Fibroblast of lung (primary cell): Measurements from ENCODE around the gene CRMP1. TPM values are rescaled to one million over a fixed set of nuclear protein-coding genes. Genes with fewer than 3 reads are reported as not detected.

ENCODE experiments used
- DNase-seq, 2 donors: peaks; one replicate each; pipeline versions ENCODE4 v3.0.0 to v3.0.0-alpha.2; 2010; ENCODE audit warnings: low read depth in 2 of 2
- H2AFZ ChIP-seq: 2 replicates; pipeline ENCODE4 v1.5.1; 2012; ENCODE audit warnings: low read length, control low read depth, inconsistent platforms
- H3K27ac ChIP-seq: 2 replicates; pipeline ENCODE4 v1.5.1; 2011; ENCODE audit warnings: low read length, control low read depth; ENCODE audit not compliant: insufficient read depth
- H3K27me3 ChIP-seq: 2 replicates; pipeline ENCODE4 v1.5.1; 2011; ENCODE audit warnings: mild to moderate bottlenecking, low read length; ENCODE audit not compliant: control insufficient read depth, insufficient read depth
- H3K36me3 ChIP-seq: 2 replicates; pipeline ENCODE4 v1.5.1; 2011; ENCODE audit warnings: low read length; ENCODE audit not compliant: control insufficient read depth, insufficient read depth
- H3K4me1 ChIP-seq: 2 replicates; pipeline ENCODE4 v1.5.1; 2011; ENCODE audit warnings: low read length; ENCODE audit not compliant: control insufficient read depth, insufficient read depth; ENCODE audit errors: extremely low read depth
- H3K4me2 ChIP-seq: 2 replicates; pipeline ENCODE4 v1.5.1; 2011; ENCODE audit warnings: low read length, control low read depth; ENCODE audit not compliant: insufficient read depth; ENCODE audit errors: extremely low read depth
- H3K4me3 ChIP-seq, 4 experiments: fragments of 200-600 bp in 1 of 4; sonication (generic) in 1 of 4; replicated peaks in 1 of 4; 2 replicates each; pipeline ENCODE4 v1.5.1; 2011 to 2016; ENCODE audit warnings: low read length in 4 of 4, low read depth in 3 of 4, mild to moderate bottlenecking in 3 of 4, control low read depth in 2 of 4, inconsistent platforms in 1 of 4, mixed read lengths in 1 of 4; ENCODE audit not compliant: insufficient read depth in 1 of 4; ENCODE audit errors: control extremely low read depth in 1 of 4
- H3K79me2 ChIP-seq: 2 replicates; pipeline ENCODE4 v1.5.1; 2012; ENCODE audit warnings: mild to moderate bottlenecking, low read length, inconsistent platforms; ENCODE audit not compliant: control insufficient read depth, insufficient read depth
- H3K9ac ChIP-seq: 2 replicates; pipeline ENCODE4 v1.5.1; 2011; ENCODE audit warnings: mild to moderate bottlenecking, low read length, control low read depth; ENCODE audit not compliant: insufficient read depth
- H3K9me3 ChIP-seq: 2 replicates; pipeline ENCODE4 v1.5.1; 2012; ENCODE audit warnings: low read depth, low read length; ENCODE audit not compliant: control insufficient read depth, insufficient read depth
- H4K20me1 ChIP-seq: 2 replicates; pipeline ENCODE4 v1.5.1; 2011; ENCODE audit warnings: low read length; ENCODE audit not compliant: control insufficient read depth, insufficient read depth; ENCODE audit errors: extremely low read depth
- CTCF ChIP-seq, 2 donors: IDR thresholded peaks in 1 of 2; conservative IDR thresholded peaks in 1 of 2; 1 replicate in 1 of 2; 2 replicates in 1 of 2; pipeline ENCODE4 v1.5.1; 2011 to 2012; ENCODE audit warnings: low read length in 2 of 2, control low read depth in 1 of 2, inconsistent platforms in 1 of 2, low read depth in 1 of 2, mild to moderate bottlenecking in 1 of 2
- EZH2 ChIP-seq: IDR thresholded peaks from 2 replicates; pipeline ENCODE4 v1.5.1; 2012; ENCODE audit warnings: low read length, control low read depth, mild to moderate bottlenecking; ENCODE audit errors: missing control alignments
- polyA plus RNA-seq, 2 donors: library from polyadenylated mRNA; depleted of rRNA in 1 of 2; stranded (reverse) in 1 of 2; unstranded in 1 of 2; fragments of >200 nt; gene quantifications; 2 replicates each; pipeline ENCODE4 v1.2.1, GENCODE V29; 2011 to 2012; ENCODE audit warnings: missing spikeins in 1 of 2
- total RNA-seq: library from RNA; depleted of rRNA; stranded (reverse); fragments of >200 nt; gene quantifications from 2 replicates; pipeline ENCODE4 v1.2.1, GENCODE V29; 2014

Gene CRMP1
- total and polyA plus RNA-seq, 2 donors (not counting 1 experiment from before 2014, with no cell fraction given): 0.33 to 2.7 TPM

DNA sequence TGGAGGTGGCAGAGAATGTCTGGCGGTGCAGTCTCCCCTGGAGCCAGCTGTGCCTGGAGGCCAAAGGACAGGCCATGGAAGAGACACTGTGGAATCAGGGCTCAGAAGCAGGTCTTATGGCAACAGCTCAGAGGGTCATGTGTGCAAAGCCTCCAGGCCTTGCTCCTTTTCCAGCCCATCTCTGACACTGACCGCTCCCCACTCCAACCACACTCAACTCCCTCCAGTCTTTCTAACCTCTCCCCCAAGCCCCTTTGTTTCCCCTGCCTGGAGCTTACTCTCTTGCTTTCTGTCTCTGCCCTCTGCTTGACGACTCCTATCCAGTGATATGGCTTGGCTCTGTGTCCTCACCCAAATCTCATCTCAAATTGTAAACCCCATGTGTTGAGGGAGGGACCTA, 34.2 kb upstream of the CRMP1 start:
- no peak overlapping the region for H3K27ac ChIP-seq
- H2AFZ ChIP-seq: no peak overlapping the region
- no peaks in the 10 kb centered on the region for H3K27me3 ChIP-seq
- H3K36me3 ChIP-seq: no peaks in the 10 kb centered on the region
- H3K4me3 ChIP-seq: no peak overlapping the region
- no peak overlapping the region for H3K9ac ChIP-seq
- H4K20me1 ChIP-seq: no peaks in the 10 kb centered on the region
- TF ChIP-seq CTCF (conservative IDR thresholded peaks at IDR 0.05 in 1 of 2, IDR thresholded peaks at IDR 0.05 in 1 of 2; ENCODE audit: low read depth in 1 of 2, low read length in 2 of 2) (no peak), EZH2 (no peak)
- H3K79me2 ChIP-seq: no peaks in the 10 kb centered on the region
- DNase-seq: no peak
- H3K4me1 ChIP-seq: no peaks in the 10 kb centered on the region
- H3K9me3 ChIP-seq: no peaks in the 10 kb centered on the region
- H3K4me2 ChIP-seq: no peak overlapping the region

GRCh38 chr4:5926598-5926997, 33.7 kb upstream of the CRMP1 start:
- Histone ChIP-seq H3K4me1 (no peaks in the 10 kb centered on the region), H3K79me2 (no peaks in the 10 kb centered on the region), H3K4me3 (no peak overlapping the region), H4K20me1 (no peaks in the 10 kb centered on the region), H3K4me2 (no peak overlapping the region), H3K9me3 (no peaks in the 10 kb centered on the region), H3K9ac (no peak overlapping the region), H3K27me3 (no peaks in the 10 kb centered on the region), H2AFZ (no peak overlapping the region), H3K36me3 (no peaks in the 10 kb centered on the region), H3K27ac (no peak overlapping the region)
- DNase-seq: no peak
- no peak for TF ChIP-seq CTCF (conservative IDR thresholded peaks at IDR 0.05 in 1 of 2, IDR thresholded peaks at IDR 0.05 in 1 of 2; ENCODE audit: low read depth in 1 of 2, low read length in 2 of 2)
- TF ChIP-seq EZH2: no peak

- Histone ChIP-seq H3K27me3 (no peaks in the 10 kb centered on the region), H3K9ac (no peak overlapping the region), H3K27ac (no peak overlapping the region), H4K20me1 (no peaks in the 10 kb centered on the region), H3K79me2 (no peaks in the 10 kb centered on the region), H2AFZ (no peak overlapping the region), H3K4me3 (no peak overlapping the region), H3K4me1 (no peaks in the 10 kb centered on the region), H3K9me3 (no peaks in the 10 kb centered on the region), H3K36me3 (no peaks in the 10 kb centered on the region), H3K4me2 (no peak overlapping the region)
- no peak for DNase-seq
- no peak for TF ChIP-seq CTCF (conservative IDR thresholded peaks at IDR 0.05 in 1 of 2, IDR thresholded peaks at IDR 0.05 in 1 of 2; ENCODE audit: low read depth in 1 of 2, low read length in 2 of 2)
- TF ChIP-seq EZH2: no peak
Measured at GRCh38 chr4:5925419-5926200, 32.7 kb upstream of the CRMP1 start.
